ENCODE data around the gene C16orf96. TPM values are rescaled to one million over a fixed set of nuclear protein-coding genes. Genes with fewer than 3 reads are reported as not detected.
A peak's percentile ranks its signal among the peaks of the same experiment; 100 is the strongest.

C16orf96 gene
- total and polyA plus RNA-seq, 10 donors: 0.06 to 0.33 (median 0.21) TPM

- 63 to 85% (median 77%) methylated on average over 13 of the region's 13 CpGs for WGBS, 5 donors
- peaks cover 0 to 21% (median 14%) of the 10 kb centered on the region in 6 donors for H3K36me3 ChIP-seq
These were observed 47.6 kb downstream of the C16orf96 start for GRCh38 chr16:4603624-4604170.

GRCh38 chr16:4604401-4604800 lies 48.3 kb downstream of the C16orf96 start:
- WGBS, 5 donors: 76 to 85% (median 81%) methylated on average over 9 to 15 of the region's 15 CpGs
- TF ChIP-seq POLR2A (IDR thresholded peaks at IDR 0.05) (no peak), POLR2AphosphoS5 (IDR thresholded peaks at IDR 0.05) (no peak), CTCF (IDR thresholded peaks at IDR 0.05 in 8 of 11, conservative IDR thresholded peaks at IDR 0.05 in 3 of 11) (no peak)
- DNase-seq: peak; percentile 59
- no peaks in the 10 kb centered on the region for H3K9me3 ChIP-seq
- peaks cover 0 to 17% (median 0%) of the 10 kb centered on the region in 7 donors for H3K27me3 ChIP-seq (replicated peaks in 1 of 7)
- H3K36me3 ChIP-seq: peaks cover 0 to 28% (median 21%) of the 10 kb centered on the region in 6 donors
- intact Hi-C loops (cut with DNase I; ENCODE audit: low total_unique reads): no loop called here
- H3K4me3 ChIP-seq: no peak overlapping the region
- no peak overlapping the region for H3K27ac ChIP-seq
- H3K4me1 ChIP-seq: peaks cover 0 to 9% (median 3%) of the 10 kb centered on the region in 6 donors

More at GRCh38 chr16:4603624-4604170, 47.6 kb downstream of the C16orf96 start:
- DNase-seq: no peak
- Histone ChIP-seq H3K27ac (no peak overlapping the region), H3K27me3 (replicated peaks in 1 of 7) (peaks cover 0 to 17% (median 0%) of the 10 kb centered on the region in 7 donors), H3K9me3 (no peaks in the 10 kb centered on the region), H3K4me1 (peaks cover 0 to 9% (median 3%) of the 10 kb centered on the region in 6 donors), H3K4me3 (no peak overlapping the region)
- no peak for TF ChIP-seq POLR2A (IDR thresholded peaks at IDR 0.05)
- no peak for TF ChIP-seq POLR2AphosphoS5 (IDR thresholded peaks at IDR 0.05)
- TF ChIP-seq CTCF (IDR thresholded peaks at IDR 0.05 in 8 of 11, conservative IDR thresholded peaks at IDR 0.05 in 3 of 11): no peak
- intact Hi-C loops (cut with DNase I; ENCODE audit: low total_unique reads): no loop called here

GRCh38 chr16:4606354-4606753 lies 50.2 kb downstream of the C16orf96 start:
- intact Hi-C loops (cut with DNase I; ENCODE audit: low total_unique reads): no loop called here
- Histone ChIP-seq H3K27ac (no peak overlapping the region), H3K36me3 (peaks cover 0 to 45% (median 26%) of the 10 kb centered on the region in 6 donors), H3K9me3 (no peaks in the 10 kb centered on the region), H3K4me1 (peaks cover 0 to 22% (median 8%) of the 10 kb centered on the region in 6 donors), H3K27me3 (replicated peaks in 1 of 7) (peaks cover 0 to 14% (median 0%) of the 10 kb centered on the region in 7 donors), H3K4me3 (no peak overlapping the region)
- no peak for DNase-seq
- WGBS, 5 donors: 78 to 86% (median 85%) methylated on average over 9 of the region's 9 CpGs
- TF ChIP-seq POLR2A (IDR thresholded peaks at IDR 0.05): no peak
- no peak for TF ChIP-seq CTCF (IDR thresholded peaks at IDR 0.05 in 8 of 11, conservative IDR thresholded peaks at IDR 0.05 in 3 of 11)
- no peak for TF ChIP-seq POLR2AphosphoS5 (IDR thresholded peaks at IDR 0.05)

GRCh38 chr16:4607841-4608703 lies 51.9 kb downstream of the C16orf96 start:
- intact Hi-C loops (cut with DNase I; ENCODE audit: low total_unique reads): no loop called here
- TF ChIP-seq CTCF (IDR thresholded peaks at IDR 0.05 in 8 of 11, conservative IDR thresholded peaks at IDR 0.05 in 3 of 11): no peak
- TF ChIP-seq POLR2AphosphoS5 (IDR thresholded peaks at IDR 0.05): no peak
- TF ChIP-seq POLR2A (IDR thresholded peaks at IDR 0.05): no peak
- H3K36me3 ChIP-seq: peaks cover 0 to 46% (median 26%) of the 10 kb centered on the region in 6 donors
- no peak overlapping the region for H3K4me3 ChIP-seq
- no peak overlapping the region for H3K27ac ChIP-seq
- DNase-seq: peak; percentile 64
- no peaks in the 10 kb centered on the region for H3K9me3 ChIP-seq
- H3K4me1 ChIP-seq: peaks cover 5 to 33% (median 23%) of the 10 kb centered on the region in 6 donors
- H3K27me3 ChIP-seq (replicated peaks in 1 of 7): no peaks in the 10 kb centered on the region
- WGBS, 5 donors: 87 to 98% (median 92%) methylated on average over 14 to 22 of the region's 22 CpGs

Measured in spleen (tissue), 11 donors.